Thyroid gland (tissue), 4 donors: ENCODE results near the gene TBC1D22A.

Source experiments
- POLR2A ChIP-seq, 2 donors: fragments of 450-650 bp; IDR thresholded peaks; one replicate each; pipeline ENCODE4 v1.6.1; 2017; ENCODE audit warnings: antibody characterized with exemption in 2 of 2, mild to moderate bottlenecking in 2 of 2, moderate library complexity in 1 of 2
- TF ChIP-seq, protein P1 (sequence below), 6 experiments: fragments of 200-600 bp in 3 of 6; fragments of 450-650 bp in 3 of 6; sonication (generic) in 3 of 6; IDR thresholded peaks; one replicate each; pipeline ENCODE4 v1.5.1; 2016 to 2019; ENCODE audit warnings: antibody characterized with exemption in 6 of 6, mild to moderate bottlenecking in 2 of 6, inconsistent platforms in 1 of 6, moderate library complexity in 1 of 6

DNA sequence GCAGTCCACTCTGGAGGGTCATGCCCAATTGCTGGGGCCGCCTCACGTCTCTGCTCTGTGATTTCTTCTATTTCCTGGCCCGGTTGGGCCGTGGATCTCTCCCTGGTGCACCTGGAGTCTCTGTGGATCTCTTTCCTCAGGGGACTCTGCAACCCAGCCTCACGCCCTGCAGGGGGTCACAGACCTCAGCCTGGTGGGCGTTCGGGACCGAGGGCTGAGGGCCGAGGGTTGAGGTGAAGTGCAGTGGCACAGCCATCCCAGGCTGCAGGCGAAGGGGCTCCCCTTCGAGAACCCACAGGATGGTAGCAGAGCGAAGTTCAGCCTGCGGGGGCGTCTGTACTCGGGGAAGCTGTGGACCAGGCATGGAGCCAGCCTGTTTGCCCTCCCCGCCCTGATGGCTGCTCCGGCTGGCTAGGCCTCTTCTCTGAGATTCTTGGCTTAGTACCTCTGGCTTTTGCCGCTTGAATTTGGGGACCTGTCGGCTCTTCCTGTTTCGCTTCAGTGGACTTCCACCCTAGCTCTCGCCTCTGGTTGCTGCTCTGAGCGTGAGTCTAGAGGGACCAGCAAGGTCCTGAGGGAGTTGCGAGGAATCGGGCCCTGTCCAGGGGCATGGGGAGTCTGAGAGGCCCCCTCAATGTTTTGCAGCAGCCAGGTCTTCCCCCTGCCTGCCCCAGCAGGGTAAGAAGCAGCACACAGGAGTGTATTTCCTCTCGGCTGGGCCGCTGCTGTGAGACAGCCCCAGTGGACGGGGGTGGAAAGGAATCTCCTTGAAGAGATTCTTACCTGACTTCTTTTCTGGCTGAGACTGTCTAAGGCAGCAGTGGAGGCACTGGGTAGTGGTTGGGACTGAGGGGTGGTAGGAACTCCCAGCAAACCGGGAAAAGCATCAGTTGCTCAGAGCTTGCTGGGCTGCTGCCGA is 140.8 kb downstream of the TBC1D22A start:
- TF ChIP-seq, protein P1, sequence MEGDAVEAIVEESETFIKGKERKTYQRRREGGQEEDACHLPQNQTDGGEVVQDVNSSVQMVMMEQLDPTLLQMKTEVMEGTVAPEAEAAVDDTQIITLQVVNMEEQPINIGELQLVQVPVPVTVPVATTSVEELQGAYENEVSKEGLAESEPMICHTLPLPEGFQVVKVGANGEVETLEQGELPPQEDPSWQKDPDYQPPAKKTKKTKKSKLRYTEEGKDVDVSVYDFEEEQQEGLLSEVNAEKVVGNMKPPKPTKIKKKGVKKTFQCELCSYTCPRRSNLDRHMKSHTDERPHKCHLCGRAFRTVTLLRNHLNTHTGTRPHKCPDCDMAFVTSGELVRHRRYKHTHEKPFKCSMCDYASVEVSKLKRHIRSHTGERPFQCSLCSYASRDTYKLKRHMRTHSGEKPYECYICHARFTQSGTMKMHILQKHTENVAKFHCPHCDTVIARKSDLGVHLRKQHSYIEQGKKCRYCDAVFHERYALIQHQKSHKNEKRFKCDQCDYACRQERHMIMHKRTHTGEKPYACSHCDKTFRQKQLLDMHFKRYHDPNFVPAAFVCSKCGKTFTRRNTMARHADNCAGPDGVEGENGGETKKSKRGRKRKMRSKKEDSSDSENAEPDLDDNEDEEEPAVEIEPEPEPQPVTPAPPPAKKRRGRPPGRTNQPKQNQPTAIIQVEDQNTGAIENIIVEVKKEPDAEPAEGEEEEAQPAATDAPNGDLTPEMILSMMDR (IDR thresholded peaks at IDR 0.05): peak in 3 of 6 experiments; percentile 9 to 11 (median 9)
- TF ChIP-seq POLR2A (IDR thresholded peaks at IDR 0.05): no peak
